ENCODE measurements around the gene WIF1.

Gene WIF1

GRCh38 chr12:65019696-65020234 is 101.3 kb downstream of the WIF1 start:
- H3K9me3 ChIP-seq (replicated peaks in 1 of 2; ENCODE audit: control insufficient read depth in 2 of 2, insufficient read depth in 1 of 2, low read depth in 1 of 2, low read length in 2 of 2), result no peaks in the 10 kb centered on the region
- DNase-seq (ENCODE audit: low spot score), result no peak
- no peak overlapping the region for H3K23ac ChIP-seq (ENCODE audit: low read depth, low read length, poor library complexity)
- H2BK12ac ChIP-seq (ENCODE audit: low read length), result no peak overlapping the region
- H3K27me3 ChIP-seq (ENCODE audit: control insufficient read depth in 3 of 3, insufficient read depth in 3 of 3, low read depth in 1 of 3, low read length in 3 of 3), result peaks cover 0 to 3% (median 0%) of the 10 kb centered on the region in 3 experiments
- H4K8ac ChIP-seq (ENCODE audit: low read depth, low read length), result no peak overlapping the region
- H2BK5ac ChIP-seq (ENCODE audit: low read length), result no peak overlapping the region
- peaks cover 0 to 4% of the 10 kb centered on the region in 2 donors for H3K4me1 ChIP-seq (ENCODE audit: control insufficient read depth in 2 of 2, insufficient read depth in 1 of 2, low read depth in 1 of 2, low read length in 2 of 2)
- no peaks in the 10 kb centered on the region for H3K36me3 ChIP-seq (replicated peaks in 1 of 2; ENCODE audit: control insufficient read depth in 2 of 2, insufficient read depth in 2 of 2, low read length in 2 of 2)
- H3K4me2 ChIP-seq (ENCODE audit: insufficient read depth, low read length, poor library complexity, severe bottlenecking), result no peak overlapping the region
- no peak overlapping the region for H2AFZ ChIP-seq (ENCODE audit: low read length)
- H4K91ac ChIP-seq (ENCODE audit: low read depth, low read length, poor library complexity), result no peak overlapping the region
- H3K27ac ChIP-seq (replicated peaks; ENCODE audit: low read length), result no peak overlapping the region
- H2BK120ac ChIP-seq (ENCODE audit: low read depth, low read length), result no peak overlapping the region
- H3K9ac ChIP-seq (ENCODE audit: low read depth, low read length, poor library complexity), result no peak overlapping the region
- H3K79me1 ChIP-seq (ENCODE audit: low read depth, low read length), result no peaks in the 10 kb centered on the region
- no peak overlapping the region for H2AK5ac ChIP-seq (ENCODE audit: low read depth, low read length)
- WGBS, 2 donors (ENCODE audit: extremely low coverage in 2 of 2, insufficient read length in 2 of 2, insufficient replicate concordance in 1 of 2), result no CpG with 5 or more reads among the region's 4 CpGs
- no peak overlapping the region for H2BK15ac ChIP-seq (ENCODE audit: low read length)
- no peak overlapping the region for H3K4me3 ChIP-seq (ENCODE audit: low read length in 2 of 2)
- no peak overlapping the region for H3K14ac ChIP-seq (ENCODE audit: low read length)
- H3K18ac ChIP-seq (ENCODE audit: low read length), result no peak overlapping the region
- H3K4ac ChIP-seq (ENCODE audit: low read length), result no peak overlapping the region

DNA sequence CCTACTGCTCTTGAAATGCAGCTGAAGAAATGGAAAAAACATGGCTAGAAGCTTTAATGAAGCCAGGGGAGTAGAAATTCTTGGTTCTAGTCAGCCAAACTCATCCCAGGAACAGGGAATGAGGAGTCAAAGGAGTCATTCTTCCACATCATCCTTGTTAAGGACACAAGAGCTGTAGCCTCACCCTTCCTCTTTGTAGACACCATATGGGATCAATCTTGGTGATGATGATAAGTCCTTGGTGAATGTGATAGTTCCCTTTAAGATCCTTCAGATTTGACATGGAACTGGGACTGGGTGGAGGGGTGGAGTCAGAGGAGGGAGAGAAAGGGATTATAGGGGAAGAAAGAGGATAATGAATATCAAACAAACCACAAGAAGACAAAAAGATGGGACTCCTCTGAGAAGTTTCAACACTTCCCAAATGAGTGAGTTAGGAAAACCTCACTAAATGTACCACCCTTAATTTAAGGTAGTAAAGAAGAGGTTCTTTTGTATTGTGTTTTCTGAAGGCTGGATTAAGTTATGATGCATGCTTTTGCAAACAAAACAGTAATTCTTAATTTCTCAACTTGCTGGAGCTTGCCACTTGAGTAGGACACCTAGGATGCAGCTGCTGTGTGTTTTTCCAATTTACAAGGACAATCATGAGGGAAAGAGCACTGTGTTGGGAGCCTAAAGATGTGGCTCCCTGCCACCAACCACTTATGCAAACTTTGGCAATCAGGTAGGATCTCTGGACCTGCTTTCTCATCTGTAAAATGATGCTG is 104.0 kb downstream of the WIF1 start:
- H2BK12ac ChIP-seq (ENCODE audit: low read length), result no peak overlapping the region
- H3K4me1 ChIP-seq (ENCODE audit: control insufficient read depth in 2 of 2, insufficient read depth in 1 of 2, low read depth in 1 of 2, low read length in 2 of 2), result peaks cover 0 to 2% of the 10 kb centered on the region in 2 donors
- no peak overlapping the region for H3K27ac ChIP-seq (replicated peaks; ENCODE audit: low read length)
- H3K9me3 ChIP-seq (replicated peaks in 1 of 2; ENCODE audit: control insufficient read depth in 2 of 2, insufficient read depth in 1 of 2, low read depth in 1 of 2, low read length in 2 of 2), result no peaks in the 10 kb centered on the region
- H3K27me3 ChIP-seq (ENCODE audit: control insufficient read depth in 3 of 3, insufficient read depth in 3 of 3, low read depth in 1 of 3, low read length in 3 of 3), result peaks cover 0 to 3% (median 0%) of the 10 kb centered on the region in 3 experiments
- H4K8ac ChIP-seq (ENCODE audit: low read depth, low read length), result no peak overlapping the region
- no peak overlapping the region for H3K23ac ChIP-seq (ENCODE audit: low read depth, low read length, poor library complexity)
- no peak overlapping the region for H2BK15ac ChIP-seq (ENCODE audit: low read length)
- no peak overlapping the region for H2AK5ac ChIP-seq (ENCODE audit: low read depth, low read length)
- no peak for DNase-seq (ENCODE audit: low spot score)
- no peak overlapping the region for H4K91ac ChIP-seq (ENCODE audit: low read depth, low read length, poor library complexity)
- no peak overlapping the region for H3K14ac ChIP-seq (ENCODE audit: low read length)
- no peak overlapping the region for H3K18ac ChIP-seq (ENCODE audit: low read length)
- H2BK120ac ChIP-seq (ENCODE audit: low read depth, low read length), result no peak overlapping the region
- no peaks in the 10 kb centered on the region for H3K36me3 ChIP-seq (replicated peaks in 1 of 2; ENCODE audit: control insufficient read depth in 2 of 2, insufficient read depth in 2 of 2, low read length in 2 of 2)
- H2BK5ac ChIP-seq (ENCODE audit: low read length), result no peak overlapping the region
- no peaks in the 10 kb centered on the region for H3K79me1 ChIP-seq (ENCODE audit: low read depth, low read length)
- H3K4me2 ChIP-seq (ENCODE audit: insufficient read depth, low read length, poor library complexity, severe bottlenecking), result no peak overlapping the region
- H2AFZ ChIP-seq (ENCODE audit: low read length), result no peak overlapping the region
- no peak overlapping the region for H3K4me3 ChIP-seq (ENCODE audit: low read length in 2 of 2)
- H3K4ac ChIP-seq (ENCODE audit: low read length), result no peak overlapping the region
- no peak overlapping the region for H3K9ac ChIP-seq (ENCODE audit: low read depth, low read length, poor library complexity)

GRCh38 chr12:65015850-65016249 is 105.3 kb downstream of the WIF1 start:
- no peak overlapping the region for H2AFZ ChIP-seq (ENCODE audit: low read length)
- no peaks in the 10 kb centered on the region for H3K36me3 ChIP-seq (replicated peaks in 1 of 2; ENCODE audit: control insufficient read depth in 2 of 2, insufficient read depth in 2 of 2, low read length in 2 of 2)
- peaks cover 0 to 2% of the 10 kb centered on the region in 2 donors for H3K4me1 ChIP-seq (ENCODE audit: control insufficient read depth in 2 of 2, insufficient read depth in 1 of 2, low read depth in 1 of 2, low read length in 2 of 2)
- H3K4ac ChIP-seq (ENCODE audit: low read length), result no peak overlapping the region
- no peak overlapping the region for H3K4me2 ChIP-seq (ENCODE audit: insufficient read depth, low read length, poor library complexity, severe bottlenecking)
- H2BK5ac ChIP-seq (ENCODE audit: low read length), result no peak overlapping the region
- no peaks in the 10 kb centered on the region for H3K79me1 ChIP-seq (ENCODE audit: low read depth, low read length)
- DNase-seq (ENCODE audit: low spot score), result no peak
- no peak overlapping the region for H2AK5ac ChIP-seq (ENCODE audit: low read depth, low read length)
- H3K4me3 ChIP-seq (ENCODE audit: low read length in 2 of 2), result no peak overlapping the region
- H3K9me3 ChIP-seq (replicated peaks in 1 of 2; ENCODE audit: control insufficient read depth in 2 of 2, insufficient read depth in 1 of 2, low read depth in 1 of 2, low read length in 2 of 2), result no peaks in the 10 kb centered on the region
- WGBS, 2 donors (ENCODE audit: extremely low coverage in 2 of 2, insufficient read length in 2 of 2, insufficient replicate concordance in 1 of 2), result no CpG with 5 or more reads among the region's 6 CpGs
- H2BK12ac ChIP-seq (ENCODE audit: low read length), result no peak overlapping the region
- peaks cover 0 to 3% (median 0%) of the 10 kb centered on the region in 3 experiments for H3K27me3 ChIP-seq (ENCODE audit: control insufficient read depth in 3 of 3, insufficient read depth in 3 of 3, low read depth in 1 of 3, low read length in 3 of 3)
- H2BK15ac ChIP-seq (ENCODE audit: low read length), result no peak overlapping the region
- no peak overlapping the region for H4K8ac ChIP-seq (ENCODE audit: low read depth, low read length)
- no peak overlapping the region for H3K9ac ChIP-seq (ENCODE audit: low read depth, low read length, poor library complexity)
- H3K14ac ChIP-seq (ENCODE audit: low read length), result no peak overlapping the region
- H3K18ac ChIP-seq (ENCODE audit: low read length), result no peak overlapping the region
- H3K23ac ChIP-seq (ENCODE audit: low read depth, low read length, poor library complexity), result no peak overlapping the region
- H3K27ac ChIP-seq (replicated peaks; ENCODE audit: low read length), result no peak overlapping the region
- no peak overlapping the region for H2BK120ac ChIP-seq (ENCODE audit: low read depth, low read length)
- no peak overlapping the region for H4K91ac ChIP-seq (ENCODE audit: low read depth, low read length, poor library complexity)

DNA sequence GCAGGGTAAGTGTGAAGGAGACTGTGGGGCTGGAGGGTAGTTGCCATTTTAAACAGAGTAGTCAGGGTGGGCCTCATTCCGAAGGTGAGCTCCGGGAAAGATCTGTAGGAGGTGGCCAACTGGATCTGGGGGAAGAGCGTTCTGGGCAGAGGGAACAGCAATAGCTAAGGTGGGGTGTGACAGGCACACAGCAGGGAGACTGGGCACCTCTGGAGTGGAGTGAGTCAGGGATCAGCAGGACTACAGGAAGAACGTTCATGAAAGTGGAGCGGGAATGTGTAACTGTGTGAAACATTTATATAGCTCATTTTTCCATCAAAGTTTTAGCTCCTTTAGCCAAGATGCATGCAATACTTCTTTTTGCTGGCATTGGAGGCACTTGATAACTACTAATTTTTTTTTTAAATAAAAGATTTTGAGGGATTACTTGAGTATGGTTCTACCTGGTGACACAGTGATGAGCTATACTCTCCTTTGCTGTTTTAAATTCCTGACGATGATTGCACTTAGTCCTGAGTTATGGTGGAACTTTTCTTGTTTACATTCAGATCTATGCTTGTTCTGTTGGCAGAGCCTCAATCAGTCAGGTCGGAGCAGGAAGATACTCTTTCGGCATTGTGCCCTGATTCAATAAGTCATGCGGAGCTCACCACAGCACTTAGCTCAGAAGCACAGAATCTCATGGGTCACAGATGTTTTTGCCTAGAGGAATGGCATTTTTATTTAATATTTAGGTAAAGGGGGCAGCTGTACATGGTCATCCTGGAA is 106.4 kb downstream of the WIF1 start:
- Histone ChIP-seq H3K27ac (replicated peaks; ENCODE audit: low read length) (no peak overlapping the region), H2AFZ (ENCODE audit: low read length) (no peak overlapping the region), H3K4me2 (ENCODE audit: insufficient read depth, low read length, poor library complexity, severe bottlenecking) (no peak overlapping the region), H3K9ac (ENCODE audit: low read depth, low read length, poor library complexity) (no peak overlapping the region), H3K4me3 (ENCODE audit: low read length in 2 of 2) (no peak overlapping the region), H3K23ac (ENCODE audit: low read depth, low read length, poor library complexity) (no peak overlapping the region), H3K36me3 (replicated peaks in 1 of 2; ENCODE audit: control insufficient read depth in 2 of 2, insufficient read depth in 2 of 2, low read length in 2 of 2) (no peaks in the 10 kb centered on the region), H4K8ac (ENCODE audit: low read depth, low read length) (no peak overlapping the region), H4K91ac (ENCODE audit: low read depth, low read length, poor library complexity) (no peak overlapping the region), H3K18ac (ENCODE audit: low read length) (no peak overlapping the region), H3K4me1 (ENCODE audit: control insufficient read depth in 2 of 2, insufficient read depth in 1 of 2, low read depth in 1 of 2, low read length in 2 of 2) (peaks cover 0 to 2% of the 10 kb centered on the region in 2 donors), H2AK5ac (ENCODE audit: low read depth, low read length) (no peak overlapping the region), H3K27me3 (ENCODE audit: control insufficient read depth in 3 of 3, insufficient read depth in 3 of 3, low read depth in 1 of 3, low read length in 3 of 3) (peaks cover 0 to 3% (median 0%) of the 10 kb centered on the region in 3 experiments), H3K79me1 (ENCODE audit: low read depth, low read length) (no peaks in the 10 kb centered on the region), H3K9me3 (replicated peaks in 1 of 2; ENCODE audit: control insufficient read depth in 2 of 2, insufficient read depth in 1 of 2, low read depth in 1 of 2, low read length in 2 of 2) (no peaks in the 10 kb centered on the region), H2BK12ac (ENCODE audit: low read length) (no peak overlapping the region), H3K14ac (ENCODE audit: low read length) (no peak overlapping the region), H3K4ac (ENCODE audit: low read length) (no peak overlapping the region), H2BK15ac (ENCODE audit: low read length) (no peak overlapping the region), H2BK120ac (ENCODE audit: low read depth, low read length) (no peak overlapping the region), H2BK5ac (ENCODE audit: low read length) (no peak overlapping the region)
- no peak for DNase-seq (ENCODE audit: low spot score)
- WGBS, 2 donors (ENCODE audit: extremely low coverage in 2 of 2, insufficient read length in 2 of 2, insufficient replicate concordance in 1 of 2), result no CpG with 5 or more reads among the region's 9 CpGs

Measured in neuronal stem cell (in vitro differentiated cells).